GM19463 (cell line): ENCODE data around the gene NSA2.
"Not testable (repeated sequence)": the region's sequence is repeated elsewhere in the genome, so short reads cannot be mapped to it uniquely, and the experiment has no call there.

ENCODE experiments used
- ATAC-seq: cut with Tn5 transposase; IDR thresholded peaks from one replicate; pipeline ENCODE4 v1.9.1; 2021; ENCODE audit warnings: mild to moderate bottlenecking, moderate library complexity; ENCODE audit not compliant: unreplicated experiment

The NSA2 gene

DNA sequence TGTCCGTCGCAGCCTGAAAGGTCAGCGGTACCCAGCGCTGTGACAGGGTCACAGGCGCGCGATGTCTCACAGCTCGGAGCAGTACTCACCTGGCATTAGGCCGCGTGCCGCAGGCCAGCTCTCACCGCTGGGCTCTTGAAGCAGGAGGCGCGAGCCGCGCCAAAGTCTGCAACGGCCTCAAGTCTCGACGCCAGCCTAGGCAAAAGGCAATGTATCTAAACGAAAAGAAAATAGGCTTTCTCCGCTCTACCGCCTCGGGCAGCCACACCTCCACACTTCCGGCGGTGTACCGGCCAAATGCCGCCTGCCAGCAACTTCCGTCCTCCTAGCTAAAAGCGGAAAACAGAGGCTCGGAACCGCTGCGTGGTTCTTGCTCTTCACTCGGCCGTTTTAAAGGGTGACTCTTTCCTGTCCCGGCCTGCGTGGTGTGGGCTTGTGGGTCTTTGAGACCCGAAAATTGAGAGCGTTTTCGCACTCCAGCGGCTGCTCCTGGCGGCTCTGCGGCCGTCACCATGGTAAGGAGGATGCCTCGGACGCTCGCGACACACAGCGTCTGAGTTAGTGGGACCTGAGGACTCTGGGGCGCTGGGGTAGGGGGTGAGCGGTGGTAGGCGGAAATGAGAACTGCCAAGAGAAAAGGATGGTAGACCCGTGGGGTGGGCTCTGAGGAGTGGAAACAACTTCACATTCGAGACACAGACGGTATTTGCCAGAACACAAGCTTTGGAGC is at the start of gene NSA2, which contains the start of gene GFM2:
Gene NSA2 (plus strand): TSS at position 401 of the 730 bp plus-strand sequence. CDS start 112 bp downstream, at position 513.
Gene GFM2 (minus strand): TSS at position 269 of the 730 bp plus-strand sequence. CDS start 3,375 bp downstream, outside the sequence.
- ATAC-seq: peak; percentile 84

DNA sequence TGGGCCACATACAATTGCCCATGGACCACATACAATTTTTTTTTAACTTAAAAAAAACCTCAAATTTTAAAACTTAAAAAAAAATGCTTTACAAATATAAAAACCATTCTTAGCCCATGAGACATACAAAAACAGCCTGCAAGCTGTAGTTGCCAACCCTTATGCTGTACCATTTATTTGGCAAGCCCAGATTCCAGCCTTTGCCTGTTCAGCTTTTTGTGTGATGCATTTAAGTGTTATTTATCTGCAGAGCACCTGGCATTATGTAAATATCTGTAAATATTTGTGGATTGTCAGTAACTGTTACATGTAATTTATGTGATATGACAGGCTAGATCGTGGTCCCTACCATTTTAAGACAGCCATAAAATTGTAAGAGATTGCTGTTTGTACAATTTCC is 49.5 kb upstream of the NSA2 start:
- no peak for ATAC-seq

DNA sequence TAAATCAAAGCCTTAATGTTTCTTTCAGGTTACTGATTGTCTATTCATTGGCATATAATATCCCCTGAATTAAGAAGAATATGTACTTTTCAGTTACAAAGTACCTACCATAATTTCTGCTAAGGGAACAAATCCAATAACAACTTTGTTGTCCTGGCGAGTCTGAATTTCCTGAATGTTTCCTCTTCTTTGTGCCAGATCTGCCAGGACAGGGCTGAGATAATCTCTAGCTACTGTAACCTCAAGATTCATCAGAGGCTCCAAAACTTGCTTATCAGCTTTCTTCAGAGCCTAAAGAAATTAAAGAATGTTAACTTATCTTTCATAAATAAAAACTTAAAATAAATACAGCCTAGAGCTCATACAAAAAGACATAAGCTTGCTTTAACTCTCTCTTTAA is 44.8 kb upstream of the NSA2 start:
- ATAC-seq: no peak

DNA sequence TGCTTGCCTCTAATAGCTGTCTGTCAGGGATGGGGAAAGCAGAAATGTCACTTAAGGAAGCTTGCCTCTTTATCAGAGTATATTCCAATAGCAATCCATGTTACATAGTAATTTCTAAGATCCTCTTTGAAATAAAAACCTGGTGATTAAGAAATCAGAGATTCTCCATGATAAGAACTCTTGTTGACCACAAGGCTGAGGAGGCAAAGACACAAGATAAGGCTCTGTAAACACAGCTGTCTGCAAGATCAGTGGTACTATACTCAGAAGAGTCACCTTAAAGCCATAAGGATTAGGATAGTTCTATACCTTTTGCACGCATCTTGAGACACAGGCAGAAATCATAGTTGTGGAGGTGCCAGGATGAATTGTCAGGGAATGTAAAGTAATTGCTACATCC is 41.7 kb upstream of the NSA2 start:
- no peak for ATAC-seq

DNA sequence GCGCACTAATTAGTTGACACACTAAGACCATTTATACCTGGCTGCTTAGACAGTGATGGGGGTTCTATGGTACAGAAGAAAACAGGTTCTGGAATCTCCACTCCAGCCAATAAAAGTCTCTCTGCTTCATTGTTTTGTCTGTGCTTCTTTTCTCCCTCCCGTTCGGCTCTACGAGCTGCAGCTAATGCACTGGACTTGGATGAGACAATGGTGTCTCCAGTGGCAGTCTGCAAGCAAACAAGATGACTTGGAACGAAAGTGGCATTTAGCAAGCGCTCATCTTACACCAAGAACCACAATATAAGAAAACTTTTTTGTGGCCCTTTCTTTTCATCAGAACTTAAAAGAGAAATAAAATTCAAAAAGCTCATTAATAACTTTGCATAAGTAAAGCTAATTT is 30.3 kb upstream of the NSA2 start:
- no peak for ATAC-seq

DNA sequence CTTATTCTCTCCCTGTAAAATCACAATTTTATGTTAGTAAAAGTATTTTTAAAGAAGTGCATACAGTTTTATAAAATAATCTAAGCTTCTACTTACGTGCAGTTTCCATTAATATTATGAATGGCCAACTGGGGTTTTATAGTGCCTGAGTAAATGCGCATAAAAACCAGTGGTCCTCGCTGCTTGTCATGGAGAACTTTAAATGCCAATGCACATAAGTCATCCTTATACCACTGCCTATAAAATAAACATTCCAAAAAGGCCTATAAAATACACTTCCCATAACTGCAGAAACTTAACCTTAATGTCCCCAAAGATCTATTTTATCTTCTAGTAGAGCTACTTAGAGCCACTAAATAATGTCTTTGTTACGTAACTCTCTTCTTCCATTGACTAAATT is 28.6 kb upstream of the NSA2 start:
- no peak for ATAC-seq

DNA sequence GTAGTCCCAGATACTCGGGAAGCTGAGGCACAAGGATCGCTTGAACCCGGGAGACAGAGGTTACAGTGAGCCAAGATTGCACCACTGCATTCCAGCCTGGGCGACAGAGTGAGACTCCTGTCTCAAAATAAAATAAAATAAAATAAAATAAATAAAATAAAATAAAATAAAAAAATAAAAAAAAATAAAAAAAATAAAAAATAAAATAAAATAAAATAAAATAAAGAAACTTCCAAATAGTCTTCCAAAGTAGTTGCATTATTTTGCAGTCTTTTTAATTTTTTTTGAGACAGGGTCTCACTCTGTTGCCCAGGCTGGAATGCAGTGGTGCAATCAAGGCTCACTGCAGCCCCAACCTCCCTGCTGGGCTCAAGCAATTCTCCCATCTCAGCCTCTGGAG is 18.3 kb upstream of the NSA2 start:
- ATAC-seq: not testable (repeated sequence)

DNA sequence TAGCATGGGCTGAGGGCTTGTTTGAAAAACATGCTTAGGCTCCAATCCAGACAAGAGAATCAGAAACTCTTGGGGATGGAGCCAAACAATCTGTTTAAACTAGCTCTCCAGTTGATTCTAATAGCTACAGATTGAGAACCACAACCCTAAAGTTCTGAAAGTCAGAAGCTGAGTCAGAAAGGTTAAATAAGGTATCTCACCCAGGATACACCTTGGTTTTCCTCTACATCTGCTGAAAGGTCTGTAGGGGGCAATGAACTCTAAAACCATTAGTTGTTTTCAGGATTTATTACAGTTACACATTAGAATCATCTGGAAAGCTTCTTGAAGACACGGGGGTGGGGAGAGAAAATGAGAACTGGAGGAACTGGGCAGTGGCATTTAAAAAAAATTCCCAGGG is 5.8 kb upstream of the NSA2 start:
- no peak for ATAC-seq

DNA sequence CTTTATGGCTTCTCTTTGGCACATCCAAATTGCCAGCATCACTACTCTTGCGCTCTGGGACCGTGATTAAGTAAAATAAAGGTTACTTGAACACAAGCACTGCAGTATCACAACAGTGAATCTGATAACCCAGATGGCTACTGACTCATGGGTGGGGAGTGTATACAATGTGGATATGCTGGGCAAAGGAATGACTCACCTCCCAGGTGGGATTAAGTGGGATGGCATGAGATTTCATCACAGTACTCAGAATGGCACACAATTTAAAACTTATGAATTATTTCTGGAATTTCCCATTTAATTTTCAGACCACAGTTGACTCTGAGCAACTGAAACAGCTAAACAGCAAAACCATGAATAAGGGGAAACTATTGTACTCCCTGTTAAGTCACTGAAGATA is 4.5 kb upstream of the NSA2 start:
- no peak for ATAC-seq

DNA sequence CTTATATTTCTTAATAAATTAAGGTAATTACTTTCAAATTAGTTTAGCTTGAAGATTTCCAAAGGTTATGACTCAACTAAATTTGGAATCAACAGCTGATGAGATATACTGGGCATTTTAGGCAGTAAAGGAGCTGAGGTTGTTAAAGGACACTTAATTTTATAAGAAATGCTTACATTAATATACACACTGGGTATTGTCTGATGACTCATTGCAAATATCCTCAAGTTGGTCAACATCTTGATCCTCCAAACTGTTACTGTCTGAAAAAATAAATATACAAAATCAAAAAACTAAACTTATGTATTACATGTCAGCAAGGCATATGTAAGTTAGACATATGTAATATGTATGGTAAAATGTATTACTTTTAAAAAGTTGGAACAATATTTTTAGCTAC is 3.5 kb upstream of the NSA2 start:
- no peak for ATAC-seq

DNA sequence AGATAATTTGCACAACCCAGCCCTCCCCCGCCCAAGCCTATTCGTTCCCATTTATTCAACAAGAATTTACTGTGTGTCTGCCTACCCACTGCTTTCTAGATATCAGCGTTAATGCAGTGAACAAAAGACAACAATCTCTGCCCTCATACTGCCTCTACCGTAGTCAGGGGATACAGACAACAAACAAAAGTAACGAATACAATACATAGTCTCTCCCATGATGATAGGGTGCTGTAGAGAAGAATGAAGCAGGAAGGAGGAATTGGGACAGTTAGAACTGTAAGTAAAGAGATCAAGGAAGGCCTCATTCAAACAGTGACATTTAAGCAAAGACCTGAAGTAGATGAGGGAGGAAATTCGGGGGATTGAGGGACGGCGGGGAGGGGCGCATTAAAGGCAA is 1.8 kb upstream of the NSA2 start:
- no peak for ATAC-seq

DNA sequence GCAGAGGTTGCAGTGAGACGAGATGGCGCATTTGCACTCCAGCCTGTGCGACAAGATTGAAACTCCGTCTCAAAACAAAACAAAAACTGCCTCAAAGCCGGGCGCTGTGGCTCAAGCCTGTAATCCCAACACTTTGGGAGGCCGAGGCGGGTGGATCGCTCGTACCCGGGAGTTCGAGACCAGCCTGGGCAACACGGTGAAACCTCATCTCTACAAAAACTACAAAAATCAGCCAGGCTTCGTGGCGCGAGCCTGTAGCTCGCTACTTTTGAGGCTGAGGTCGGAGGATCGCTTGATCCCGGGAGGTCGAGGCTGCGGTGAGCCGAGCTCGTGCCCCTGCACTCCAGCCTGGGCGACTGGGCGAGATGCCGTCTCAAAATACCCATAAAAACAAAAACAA is 1.1 kb upstream of the NSA2 start:
- no peak for ATAC-seq

DNA sequence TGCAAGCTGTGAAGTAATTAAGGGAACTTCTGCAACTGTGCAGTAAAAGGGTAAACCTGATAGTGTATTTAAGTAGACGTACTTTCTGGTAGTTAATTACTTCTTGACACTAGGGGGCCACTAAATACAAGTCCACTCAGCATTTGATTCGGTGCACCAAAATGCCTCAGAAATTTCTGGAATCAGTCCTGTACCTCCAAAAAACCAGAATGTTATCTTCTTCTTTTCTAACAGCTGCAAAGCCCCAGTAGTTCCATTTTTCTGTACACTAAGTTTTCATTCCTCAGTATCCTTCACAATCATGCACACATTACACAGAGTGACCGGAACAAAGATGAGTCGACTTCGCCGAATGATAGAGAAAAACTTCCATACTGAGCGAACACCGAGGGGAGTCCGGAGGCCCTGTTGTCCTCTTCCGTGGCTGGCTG is 616 bp upstream of the NSA2 start:
- peak; percentile 36 for ATAC-seq

DNA sequence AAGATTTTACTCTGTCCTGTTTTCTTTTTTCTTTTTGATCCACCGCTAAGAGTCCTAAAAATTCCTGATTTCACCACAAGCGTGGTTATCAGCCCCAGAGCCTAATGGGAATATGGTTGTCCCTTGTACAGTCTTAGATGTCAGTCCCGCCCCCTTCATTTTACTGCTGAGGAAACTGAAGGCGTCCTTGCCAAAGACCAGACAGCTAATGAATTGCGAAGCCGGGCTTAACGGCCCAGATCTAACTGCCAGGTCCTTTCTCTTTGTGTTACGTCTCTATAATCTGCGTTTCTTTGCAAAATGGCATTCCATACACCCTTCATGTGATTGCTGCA is 497 bp downstream of the NSA2 start:
- peak; percentile 15 for ATAC-seq

DNA sequence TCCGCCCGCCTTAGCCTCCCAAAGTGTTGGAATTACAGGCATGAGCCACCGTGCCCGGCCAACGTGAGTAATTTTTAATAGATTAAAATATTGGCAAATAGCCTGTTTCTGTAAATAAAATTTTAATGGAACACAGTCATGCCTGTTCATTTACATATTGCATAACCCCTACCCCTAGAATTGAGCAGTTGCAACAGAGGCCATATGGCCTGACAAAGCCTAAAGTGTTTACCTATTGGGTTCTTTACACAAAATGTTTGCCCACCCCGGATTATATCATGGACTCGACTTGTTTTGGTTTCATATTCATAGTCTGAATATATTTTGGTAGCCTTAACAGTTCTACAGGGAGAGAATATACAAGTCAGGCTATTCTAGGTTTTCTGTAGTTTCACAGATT is 5.3 kb downstream of the NSA2 start:
- no peak for ATAC-seq

DNA sequence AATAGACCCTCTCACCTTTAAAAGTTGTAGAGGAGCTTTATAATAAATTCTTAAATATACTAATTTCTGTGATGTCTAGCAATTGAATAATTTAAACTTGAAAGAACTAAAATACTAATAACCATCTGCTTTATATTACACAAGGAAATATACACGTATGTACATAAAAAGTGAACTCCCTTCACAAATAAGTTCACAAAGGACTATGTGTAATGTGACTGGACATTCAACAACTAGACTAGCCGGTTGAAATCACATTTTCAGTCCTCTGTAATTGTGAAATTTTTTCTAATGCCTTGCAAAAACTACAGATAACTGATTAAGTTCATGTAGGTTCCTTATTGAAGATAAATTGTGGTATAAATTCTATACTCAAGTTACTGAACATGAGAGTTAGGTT is 11.6 kb downstream of the NSA2 start:
- ATAC-seq: no peak

DNA sequence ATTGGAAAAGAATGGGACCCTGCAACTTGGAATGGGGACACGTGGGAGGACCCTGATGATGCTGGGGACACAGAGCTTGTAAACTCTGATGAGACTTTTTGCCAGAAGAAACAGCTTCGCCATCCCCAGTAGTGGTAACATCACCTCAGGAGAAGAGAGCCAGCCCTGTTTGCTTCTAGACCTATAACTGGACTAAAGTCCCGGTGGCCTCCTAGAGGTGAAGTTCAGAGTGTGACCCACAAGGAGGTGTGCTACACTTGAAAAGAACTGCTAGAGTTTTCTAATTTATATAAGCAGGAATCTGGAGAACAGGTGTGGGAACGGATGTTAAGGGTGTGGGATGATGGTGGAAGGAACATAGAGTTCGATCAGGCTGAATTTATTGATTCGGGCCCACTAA is 19.8 kb downstream of the NSA2 start:
- ATAC-seq: no peak

DNA sequence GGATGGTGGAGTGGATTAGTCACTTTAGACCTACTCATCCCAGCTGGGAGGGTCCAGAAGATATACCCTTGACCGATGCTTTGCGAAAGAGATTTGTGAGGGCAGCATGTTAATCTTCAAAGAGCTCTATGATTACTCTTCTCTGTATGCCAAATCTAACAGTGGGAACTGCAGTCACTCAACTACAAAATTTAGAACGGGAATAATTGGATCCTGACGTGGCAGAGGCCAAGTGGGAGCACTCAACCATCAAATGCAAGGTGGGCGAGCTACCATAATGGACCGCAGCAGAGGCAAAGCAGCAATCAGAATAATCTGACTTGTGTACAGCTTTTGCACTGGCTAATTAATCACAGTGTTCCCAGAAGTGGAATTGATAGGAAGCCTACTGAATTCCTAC is 20.4 kb downstream of the NSA2 start:
- no peak for ATAC-seq

DNA sequence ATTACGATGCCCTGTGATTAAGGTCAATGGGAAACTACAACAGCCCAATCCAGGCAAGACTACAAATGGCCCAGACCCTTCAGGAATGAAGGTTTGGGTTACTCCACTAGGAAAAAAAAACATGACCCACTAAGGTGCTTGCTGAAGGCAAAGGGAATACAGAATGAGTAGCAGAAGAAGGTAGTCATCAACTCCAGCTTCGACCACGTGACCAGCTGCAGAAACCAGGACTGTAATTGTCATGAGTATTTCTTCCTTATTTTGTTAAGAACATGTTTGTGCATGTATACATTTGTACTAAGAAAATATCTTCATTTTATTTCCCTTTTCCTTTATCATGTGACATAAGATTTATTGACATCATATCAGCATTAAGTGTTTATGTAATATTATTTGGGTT is 24.6 kb downstream of the NSA2 start:
- ATAC-seq: not testable (repeated sequence)

DNA sequence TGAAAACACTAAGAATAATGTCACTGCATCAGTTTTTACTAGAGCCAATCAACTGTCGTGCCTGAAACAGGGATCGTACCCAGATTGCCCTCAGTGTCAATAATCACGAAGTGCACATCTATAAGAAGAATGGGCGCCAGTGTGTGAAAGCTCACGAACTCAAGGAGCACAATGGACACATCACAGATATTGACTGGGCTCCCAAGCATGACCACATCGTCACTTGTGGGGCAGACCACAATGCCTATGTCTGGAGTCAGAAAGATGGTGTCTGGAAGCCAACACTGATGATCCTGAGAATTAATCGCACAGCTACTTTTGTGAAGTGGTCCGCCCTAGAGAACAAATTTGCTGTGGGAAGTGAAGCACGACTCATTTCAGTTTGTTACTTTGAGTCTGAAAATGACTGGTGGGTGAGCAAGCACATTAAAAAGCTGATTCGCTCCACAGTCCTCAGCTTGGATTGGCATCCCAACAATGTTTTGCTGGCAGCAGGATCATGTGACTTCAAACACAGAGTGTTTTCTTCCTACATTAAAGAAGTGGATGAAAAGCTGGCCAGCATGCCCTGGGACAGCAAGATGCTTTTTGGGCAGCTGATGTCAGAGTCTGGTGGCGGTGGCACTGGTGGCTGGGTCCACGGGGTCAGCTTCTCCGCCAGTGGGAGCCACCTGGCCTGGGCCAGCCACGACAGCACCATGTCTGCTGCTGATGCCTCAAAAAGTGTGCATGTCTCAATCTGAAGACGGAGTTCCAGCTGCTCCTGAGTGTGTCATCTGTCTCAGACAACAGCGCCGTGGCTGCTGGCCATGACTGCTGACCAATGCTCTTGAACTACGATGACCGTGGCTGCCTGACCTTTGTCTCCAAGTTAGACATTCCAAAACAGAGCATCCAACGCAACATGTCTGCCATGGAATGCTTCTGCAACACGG is 32.2 kb downstream of the NSA2 start:
- no peak for ATAC-seq

DNA sequence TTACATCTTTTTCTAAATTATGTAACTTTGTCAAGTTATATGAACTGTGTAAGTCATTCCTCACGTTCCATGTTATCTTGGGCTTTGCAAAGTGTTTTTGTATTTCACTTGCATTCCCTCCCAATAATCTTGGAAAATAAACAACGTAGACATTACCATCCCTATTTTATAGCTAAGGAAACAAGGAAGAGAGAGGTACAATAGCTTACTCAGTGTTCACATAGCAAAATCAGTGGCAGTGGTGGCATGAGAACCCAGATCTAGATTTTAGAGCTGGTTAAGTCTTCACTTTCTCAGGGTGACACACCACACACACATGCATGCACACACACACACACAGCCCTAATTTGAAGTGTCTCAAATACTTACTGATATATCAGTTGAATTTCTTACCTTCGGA is 34.1 kb downstream of the NSA2 start:
- ATAC-seq: no peak

DNA sequence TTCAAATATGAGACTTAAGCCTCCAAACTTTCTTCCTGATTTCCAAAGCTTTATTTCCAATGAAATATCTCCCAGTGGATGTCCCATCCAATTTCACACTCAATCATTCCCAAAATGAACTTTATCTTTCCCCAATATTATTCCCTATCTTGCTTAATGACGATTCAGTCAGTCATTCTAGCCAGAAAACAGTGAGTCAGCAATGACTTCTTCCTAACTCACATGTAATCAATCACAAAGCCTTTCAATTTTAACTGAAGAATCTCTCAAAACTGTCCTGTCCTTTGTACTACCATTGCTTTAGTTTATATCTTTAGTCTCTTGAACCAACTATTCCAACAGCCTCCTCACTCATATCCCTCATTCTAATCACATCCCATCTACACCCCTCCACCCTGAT is 34.9 kb downstream of the NSA2 start:
- ATAC-seq: no peak
